Peyer's patch (tissue), 4 donors: ENCODE measurements around the gene SLC28A1. TPM values are rescaled to one million over a fixed set of nuclear protein-coding genes. Genes with fewer than 3 reads are reported as not detected.

Experiments used
- DNase-seq, 3 donors: peaks; one replicate each; pipeline ENCODE4 v3.0.0-alpha.2; 2017 to 2019
- H3K27ac ChIP-seq, 4 donors: fragments of 200-600 bp; sonication (generic); one replicate each; pipeline ENCODE4 v1.5.1; 2016 to 2019
- H3K27me3 ChIP-seq, 2 donors: fragments of 200-600 bp; sonication (generic); one replicate each; pipeline ENCODE4 v1.5.1; 2019
- H3K36me3 ChIP-seq, 3 donors: fragments of 200-600 bp; sonication (generic); one replicate each; pipeline ENCODE4 v1.5.1; 2016 to 2019
- H3K4me1 ChIP-seq, 4 donors: fragments of 200-600 bp; sonication (generic); one replicate each; pipeline ENCODE4 v1.5.1; 2016 to 2019
- H3K4me3 ChIP-seq, 4 donors: fragments of 200-600 bp; sonication (generic); 1 replicate in 3 of 4; 2 replicates in 1 of 4; pipeline ENCODE4 v1.5.1; 2016 to 2019; ENCODE audit warnings: mild to moderate bottlenecking in 1 of 4
- H3K9me3 ChIP-seq, 4 donors: fragments of 200-600 bp; sonication (generic); one replicate each; pipeline ENCODE4 v1.5.1; 2016 to 2019; ENCODE audit warnings: mild to moderate bottlenecking in 1 of 4
- POLR2A ChIP-seq, 2 donors: fragments of 450-650 bp; IDR thresholded peaks; one replicate each; pipeline ENCODE4 v1.5.1; 2017; ENCODE audit warnings: antibody characterized with exemption in 2 of 2, mild to moderate bottlenecking in 2 of 2, moderate library complexity in 2 of 2
- total RNA-seq, 4 donors: library from RNA; depleted of rRNA; stranded (reverse); fragments of >200 nt; gene quantifications; one replicate each; pipeline ENCODE4 v1.1.0, GENCODE V29; 2016
- TF ChIP-seq, protein P1 (sequence below), 6 experiments: fragments of 450-650 bp in 4 of 6; fragments of 200-600 bp in 2 of 6; sonication (generic) in 1 of 6; IDR thresholded peaks; one replicate each; pipeline ENCODE4 v1.5.1; 2017 to 2019; ENCODE audit warnings: antibody characterized with exemption in 6 of 6, mild to moderate bottlenecking in 3 of 6, moderate library complexity in 1 of 6

Gene SLC28A1
- total RNA-seq, 4 donors from 2014 or later: 4.1 to 111 (median 64.3) TPM

GRCh38 chr15:84899750-84900149 is 15.3 kb downstream of the SLC28A1 start:
- no peaks in the 10 kb centered on the region for H3K36me3 ChIP-seq
- H3K27ac ChIP-seq: no peak overlapping the region
- peaks cover 0 to 4% (median 0%) of the 10 kb centered on the region in 4 donors for H3K9me3 ChIP-seq
- no peak overlapping the region for H3K4me3 ChIP-seq
- H3K4me1 ChIP-seq: no peaks in the 10 kb centered on the region
- no peak for DNase-seq
- H3K27me3 ChIP-seq: no peaks in the 10 kb centered on the region
- TF ChIP-seq, protein P1, sequence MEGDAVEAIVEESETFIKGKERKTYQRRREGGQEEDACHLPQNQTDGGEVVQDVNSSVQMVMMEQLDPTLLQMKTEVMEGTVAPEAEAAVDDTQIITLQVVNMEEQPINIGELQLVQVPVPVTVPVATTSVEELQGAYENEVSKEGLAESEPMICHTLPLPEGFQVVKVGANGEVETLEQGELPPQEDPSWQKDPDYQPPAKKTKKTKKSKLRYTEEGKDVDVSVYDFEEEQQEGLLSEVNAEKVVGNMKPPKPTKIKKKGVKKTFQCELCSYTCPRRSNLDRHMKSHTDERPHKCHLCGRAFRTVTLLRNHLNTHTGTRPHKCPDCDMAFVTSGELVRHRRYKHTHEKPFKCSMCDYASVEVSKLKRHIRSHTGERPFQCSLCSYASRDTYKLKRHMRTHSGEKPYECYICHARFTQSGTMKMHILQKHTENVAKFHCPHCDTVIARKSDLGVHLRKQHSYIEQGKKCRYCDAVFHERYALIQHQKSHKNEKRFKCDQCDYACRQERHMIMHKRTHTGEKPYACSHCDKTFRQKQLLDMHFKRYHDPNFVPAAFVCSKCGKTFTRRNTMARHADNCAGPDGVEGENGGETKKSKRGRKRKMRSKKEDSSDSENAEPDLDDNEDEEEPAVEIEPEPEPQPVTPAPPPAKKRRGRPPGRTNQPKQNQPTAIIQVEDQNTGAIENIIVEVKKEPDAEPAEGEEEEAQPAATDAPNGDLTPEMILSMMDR (IDR thresholded peaks at IDR 0.05): no peak
- TF ChIP-seq POLR2A (IDR thresholded peaks at IDR 0.05): no peak

DNA sequence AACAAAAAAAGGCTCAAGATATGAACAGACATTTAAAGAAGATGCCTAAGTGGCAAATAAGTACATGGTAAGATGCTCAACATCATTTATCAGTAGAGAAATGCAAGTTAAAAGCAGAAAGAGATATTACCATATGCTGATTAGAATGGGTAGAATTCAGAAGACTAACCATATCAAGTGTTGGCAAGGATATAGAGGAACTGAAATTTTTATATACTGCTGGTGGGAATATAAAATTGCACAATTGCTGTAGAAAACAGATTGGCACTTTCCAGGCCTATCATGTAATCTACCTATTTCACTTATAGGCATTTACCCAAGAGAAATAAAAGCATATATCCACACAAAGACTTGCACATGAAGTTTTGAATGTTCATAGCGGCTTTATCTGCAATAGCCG is 17.1 kb downstream of the SLC28A1 start:
- no peak for DNase-seq
- Histone ChIP-seq H3K4me1 (no peaks in the 10 kb centered on the region), H3K4me3 (no peak overlapping the region), H3K27me3 (no peaks in the 10 kb centered on the region), H3K9me3 (peaks cover 0 to 4% (median 0%) of the 10 kb centered on the region in 4 donors), H3K27ac (no peak overlapping the region), H3K36me3 (no peaks in the 10 kb centered on the region)
- no peak for TF ChIP-seq POLR2A (IDR thresholded peaks at IDR 0.05)
- TF ChIP-seq, protein P1 (IDR thresholded peaks at IDR 0.05): no peak

DNA sequence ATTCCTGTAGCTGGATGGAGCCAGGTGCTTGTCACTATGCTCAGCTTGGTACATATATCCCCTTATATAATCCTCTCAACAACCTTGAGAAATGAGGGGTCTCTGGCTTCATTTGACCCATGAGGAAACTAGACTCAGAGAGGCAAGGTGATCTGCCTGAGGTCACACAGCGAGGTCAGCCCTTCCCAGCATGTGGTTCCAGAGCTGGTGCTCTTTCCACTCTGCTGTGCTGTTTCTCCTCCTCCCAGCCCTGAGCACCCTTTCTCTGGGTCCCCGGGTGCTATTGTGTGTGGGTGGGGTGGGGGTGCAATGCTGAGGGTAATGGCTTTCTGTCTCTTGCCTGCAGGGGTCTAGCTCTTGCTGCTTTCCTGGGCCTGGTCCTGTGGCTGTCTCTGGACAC is 19.3 kb downstream of the SLC28A1 start:
- no peaks in the 10 kb centered on the region for H3K27me3 ChIP-seq
- no peaks in the 10 kb centered on the region for H3K4me1 ChIP-seq
- TF ChIP-seq, protein P1 (IDR thresholded peaks at IDR 0.05): no peak
- TF ChIP-seq POLR2A (IDR thresholded peaks at IDR 0.05): no peak
- H3K36me3 ChIP-seq: peaks cover 0 to 4% (median 0%) of the 10 kb centered on the region in 3 donors
- peaks cover 0 to 4% (median 0%) of the 10 kb centered on the region in 4 donors for H3K9me3 ChIP-seq
- H3K27ac ChIP-seq: no peak overlapping the region
- H3K4me3 ChIP-seq: no peak overlapping the region
- no peak for DNase-seq

DNA sequence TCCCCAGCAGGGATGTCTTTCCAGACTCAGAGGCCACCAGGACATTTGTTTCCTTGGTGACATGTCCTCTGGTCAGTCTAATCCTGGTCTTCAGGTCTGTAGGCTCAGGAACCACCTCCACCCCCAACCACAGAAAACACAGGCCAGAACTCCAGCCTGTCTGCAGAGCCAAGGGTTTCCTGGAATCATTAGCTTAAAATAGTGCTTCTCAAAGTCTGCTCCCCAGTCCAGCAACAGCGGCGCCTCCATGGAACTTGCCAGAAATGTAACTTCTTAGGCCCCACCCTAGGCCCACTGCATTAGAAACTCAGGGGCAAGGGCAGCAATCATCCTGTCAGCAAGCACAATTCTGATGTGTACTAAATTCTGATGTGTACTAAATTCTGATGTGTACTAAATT is 20.0 kb downstream of the SLC28A1 start:
- no peak for TF ChIP-seq POLR2A (IDR thresholded peaks at IDR 0.05)
- TF ChIP-seq, protein P1 (IDR thresholded peaks at IDR 0.05): no peak
- no peak for DNase-seq
- peaks cover 0 to 4% (median 0%) of the 10 kb centered on the region in 4 donors for H3K9me3 ChIP-seq
- no peaks in the 10 kb centered on the region for H3K4me1 ChIP-seq
- H3K27me3 ChIP-seq: no peaks in the 10 kb centered on the region
- H3K4me3 ChIP-seq: no peak overlapping the region
- no peak overlapping the region for H3K27ac ChIP-seq
- H3K36me3 ChIP-seq: peaks cover 0 to 6% (median 0%) of the 10 kb centered on the region in 3 donors

GRCh38 chr15:84905016-84905916 is 20.8 kb downstream of the SLC28A1 start:
- peaks cover 0 to 4% (median 0%) of the 10 kb centered on the region in 4 donors for H3K9me3 ChIP-seq
- no peak for TF ChIP-seq POLR2A (IDR thresholded peaks at IDR 0.05)
- TF ChIP-seq, protein P1 (IDR thresholded peaks at IDR 0.05): no peak
- H3K4me1 ChIP-seq: no peaks in the 10 kb centered on the region
- peaks cover 0 to 6% (median 0%) of the 10 kb centered on the region in 3 donors for H3K36me3 ChIP-seq
- DNase-seq: no peak
- no peaks in the 10 kb centered on the region for H3K27me3 ChIP-seq
- no peak overlapping the region for H3K27ac ChIP-seq
- no peak overlapping the region for H3K4me3 ChIP-seq
